GM18519 (cell line): ENCODE results near the gene SH3PXD2A.

Experiments
- ATAC-seq: cut with Tn5 transposase; IDR thresholded peaks from one replicate; pipeline ENCODE4 v1.9.1; 2021; ENCODE audit warnings: mild to moderate bottlenecking, moderate library complexity; ENCODE audit not compliant: unreplicated experiment, low FRiP score

SH3PXD2A gene

DNA sequence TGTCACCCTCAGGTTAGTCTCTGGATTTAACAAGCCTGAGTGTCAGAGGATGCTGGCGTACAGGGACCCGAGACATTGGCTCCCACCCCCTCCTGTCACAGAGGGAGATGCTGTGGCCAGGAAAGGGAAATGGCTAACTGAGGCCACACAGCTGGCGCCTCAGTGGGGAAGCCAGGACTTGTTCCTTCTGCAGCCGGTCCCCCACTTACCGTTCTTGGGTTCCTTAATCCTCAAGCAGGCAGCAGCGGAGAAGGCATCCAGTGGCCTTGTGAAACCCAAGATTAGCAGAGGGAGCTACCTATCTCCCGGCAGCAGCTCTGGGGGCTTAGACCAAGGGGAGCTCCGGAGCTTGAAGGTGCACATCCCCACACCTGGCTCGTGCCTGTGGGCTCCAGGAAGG lies 296.5 kb downstream of the SH3PXD2A start:
- no peak for ATAC-seq

DNA sequence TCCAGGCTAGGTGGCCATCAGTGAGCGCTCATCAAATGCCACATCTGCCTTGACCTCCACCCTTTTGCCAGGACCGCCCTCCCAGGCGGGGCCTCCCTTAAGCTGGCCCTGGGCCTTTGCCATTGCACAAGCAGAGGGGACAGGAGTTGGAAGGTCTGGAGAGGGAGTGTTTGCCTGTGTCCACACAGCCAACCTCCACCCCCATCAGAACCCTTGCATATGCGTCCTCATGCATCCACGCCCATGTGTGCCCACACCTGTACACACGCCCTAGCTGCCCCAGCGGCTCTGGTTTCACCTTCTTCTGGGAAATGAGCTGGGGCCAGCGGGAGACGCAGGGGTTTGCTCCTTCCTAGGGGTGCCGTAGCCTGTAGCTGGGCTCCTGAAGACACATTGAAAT lies 297.9 kb downstream of the SH3PXD2A start:
- ATAC-seq: no peak

DNA sequence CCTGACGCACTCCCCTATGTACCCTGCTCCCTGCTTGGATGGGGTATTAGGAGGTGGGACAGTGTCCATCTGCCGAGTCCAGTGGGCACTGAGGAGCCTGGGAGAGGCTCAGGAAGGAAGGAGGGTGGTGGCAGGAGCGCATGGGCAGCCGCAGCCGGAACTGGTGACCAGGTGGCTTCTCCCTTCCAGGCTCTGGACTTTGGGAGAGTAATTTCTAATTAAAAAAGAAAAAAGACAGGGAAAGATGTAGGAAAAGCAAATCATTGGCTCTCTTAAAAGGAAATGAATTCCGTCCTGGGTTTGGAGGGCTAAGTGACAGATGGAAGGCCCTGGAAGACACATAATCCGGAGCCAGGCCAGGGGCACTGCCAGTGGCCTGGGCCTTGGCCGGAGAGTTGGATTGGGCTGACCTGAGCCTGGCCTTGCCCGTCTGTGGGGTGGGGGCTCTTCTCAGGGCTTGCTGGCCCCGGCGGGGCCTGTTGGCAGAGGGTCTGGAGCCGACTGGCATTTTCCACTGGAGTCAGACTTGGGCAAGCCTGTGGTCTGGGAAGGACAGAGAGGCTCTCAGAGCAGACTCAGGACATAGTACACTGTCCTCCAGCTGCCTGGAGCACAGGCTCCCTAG lies 298.9 kb downstream of the SH3PXD2A start:
- no peak for ATAC-seq

DNA sequence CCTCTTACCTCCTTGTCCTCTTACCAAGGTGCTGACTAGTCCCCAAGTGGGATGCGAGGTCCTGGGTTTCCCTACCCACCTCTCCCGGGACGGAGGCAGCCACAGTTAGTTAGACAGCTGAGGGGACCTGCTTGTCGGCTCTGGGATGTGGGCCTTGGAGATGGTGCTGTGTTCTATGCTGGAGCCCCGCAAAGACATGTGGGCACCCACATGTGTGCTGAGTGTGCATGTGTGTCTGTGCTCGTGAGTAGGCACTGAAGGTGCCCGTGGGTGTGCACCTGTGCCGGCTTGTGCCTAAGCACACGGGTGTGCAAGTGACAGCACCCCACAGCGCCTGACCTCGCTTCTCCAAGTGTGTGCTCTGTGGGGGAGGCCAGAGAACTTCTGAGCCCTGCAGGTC lies 299.7 kb downstream of the SH3PXD2A start:
- ATAC-seq: no peak

DNA sequence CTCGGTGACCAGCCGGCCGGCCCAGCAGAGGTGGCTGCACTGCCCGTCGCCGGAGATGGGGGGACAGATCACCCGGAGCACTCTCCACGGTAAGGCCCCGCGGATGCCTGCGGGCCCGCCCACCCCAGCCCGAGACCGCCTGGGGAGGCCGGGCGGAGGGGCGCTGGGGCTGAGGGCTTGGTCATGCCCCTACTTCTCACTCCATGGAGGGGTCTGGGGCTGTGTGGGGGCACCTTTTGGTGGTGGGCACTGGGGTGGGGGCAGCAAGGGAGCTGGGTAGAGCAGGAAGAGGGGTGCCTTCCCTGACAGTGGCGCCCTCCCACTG lies 300.1 kb downstream of the SH3PXD2A start:
- ATAC-seq: no peak

DNA sequence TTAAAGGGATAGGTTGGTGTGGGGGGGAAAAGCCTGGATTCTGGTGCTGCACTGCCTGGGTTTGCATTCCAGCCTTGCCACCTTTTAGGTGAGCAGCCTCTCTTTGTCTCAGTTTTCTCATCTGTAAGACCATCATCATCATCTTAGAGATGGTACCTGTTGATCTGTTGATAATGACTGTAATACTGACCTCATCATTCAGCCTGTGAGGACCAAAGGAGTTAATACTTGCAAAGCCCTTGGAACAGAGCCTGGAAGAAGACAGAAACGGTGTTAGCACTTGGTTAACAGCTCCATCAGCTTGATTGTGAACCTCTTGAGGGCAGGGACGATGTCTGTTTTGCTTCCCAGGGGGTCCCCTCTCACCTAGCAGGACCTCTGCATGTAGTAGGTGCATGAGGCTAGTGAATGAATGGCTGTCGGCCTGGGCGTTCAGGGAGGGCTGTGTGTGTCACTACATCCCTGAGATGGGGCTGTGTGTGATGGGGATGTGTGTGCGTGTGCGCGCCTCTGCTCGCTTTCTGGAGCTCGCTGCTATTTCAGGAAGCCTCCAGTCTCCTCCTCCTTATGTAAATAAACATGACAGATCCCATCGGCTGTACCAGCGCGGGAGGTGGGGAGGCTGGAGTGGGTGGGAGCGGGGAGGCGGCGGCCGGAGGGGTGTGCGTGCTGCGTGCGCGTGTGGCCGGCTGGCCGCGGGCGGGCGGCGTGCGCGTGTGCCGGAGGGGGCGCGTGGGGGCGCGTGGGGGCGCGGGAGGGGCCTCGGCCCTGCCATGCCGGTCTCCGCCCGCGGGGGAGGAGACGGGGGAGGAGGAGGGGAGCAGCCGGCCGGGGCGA lies 300.7 kb downstream of the SH3PXD2A start:
- ATAC-seq: no peak

DNA sequence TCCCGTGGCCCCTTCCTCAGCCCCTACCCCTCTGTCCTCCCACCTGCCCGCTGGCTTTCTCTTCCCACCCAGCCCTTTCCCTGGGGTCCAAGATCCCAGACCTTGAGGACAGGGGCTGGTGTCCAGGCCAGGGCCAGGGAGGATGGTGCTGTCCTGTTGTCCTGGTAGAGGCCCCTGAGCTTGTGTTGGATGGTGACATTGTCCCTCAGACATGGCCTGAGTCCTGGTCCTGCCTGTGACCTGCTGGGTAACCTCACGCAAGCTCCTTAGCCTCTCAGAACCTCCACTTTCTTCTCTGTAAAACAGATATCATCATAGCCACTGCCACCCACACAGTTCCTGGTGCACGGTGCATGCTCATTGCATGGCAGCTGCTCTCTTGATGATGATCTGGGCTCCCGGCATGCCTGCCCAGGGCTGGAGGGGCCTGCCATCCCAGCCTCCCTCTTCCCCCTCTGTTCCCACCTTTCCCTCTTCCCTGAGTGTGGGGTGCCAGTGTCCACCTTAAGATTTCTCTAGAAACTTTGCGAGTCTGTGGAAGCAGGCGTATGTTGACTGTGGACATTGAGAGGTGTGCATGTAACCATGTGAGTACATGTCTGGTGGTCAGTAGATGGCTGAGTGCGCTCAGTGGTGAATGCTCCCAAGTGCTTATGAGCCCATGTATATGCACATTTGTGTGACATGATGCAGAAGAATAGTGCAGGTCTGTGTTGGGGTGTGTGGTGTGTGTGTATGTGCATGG lies 301.5 kb downstream of the SH3PXD2A start:
- no peak for ATAC-seq

DNA sequence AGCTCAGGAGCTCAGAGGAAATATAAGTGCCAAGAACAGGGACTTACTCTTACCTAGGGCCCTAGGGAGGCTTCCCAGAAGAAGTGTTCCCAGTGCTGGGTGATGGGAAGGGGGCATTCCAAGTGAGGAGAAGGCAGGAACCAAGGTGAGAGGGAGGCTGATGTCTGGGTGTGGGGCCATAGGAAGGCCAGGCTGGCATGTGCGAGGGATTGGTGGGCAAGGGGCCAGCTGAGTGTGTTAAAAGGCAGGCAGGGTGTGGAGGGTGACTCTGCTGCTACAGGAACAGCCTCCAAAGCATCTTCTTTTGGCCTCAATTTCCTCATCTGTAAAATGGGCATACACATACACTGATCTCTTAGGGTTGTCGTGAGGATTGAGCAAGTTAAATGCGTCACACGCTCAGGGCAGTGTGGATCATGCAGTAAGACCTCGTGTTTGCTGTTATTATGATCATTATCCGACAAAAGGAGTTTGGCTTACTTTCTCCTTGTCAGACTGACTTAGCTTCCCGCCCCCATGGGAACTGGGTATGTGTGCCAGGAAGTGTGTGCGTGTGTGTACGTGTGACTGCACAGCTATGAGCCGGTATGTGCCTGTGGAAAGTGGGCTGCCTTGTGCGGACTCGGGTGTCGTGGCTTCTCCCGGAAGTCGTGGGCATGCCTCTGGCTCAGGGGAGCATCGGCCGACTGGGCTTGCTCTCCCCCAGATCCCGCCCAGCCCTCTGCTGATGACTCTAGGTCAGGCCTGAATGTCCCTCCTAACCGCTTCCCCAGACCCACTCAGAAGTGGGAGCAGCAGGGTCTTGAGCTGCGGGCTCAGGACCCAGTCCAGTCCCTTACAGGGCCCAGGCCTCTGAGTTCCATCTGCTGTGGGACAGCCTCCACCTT lies 302.3 kb downstream of the SH3PXD2A start:
- no peak for ATAC-seq

DNA sequence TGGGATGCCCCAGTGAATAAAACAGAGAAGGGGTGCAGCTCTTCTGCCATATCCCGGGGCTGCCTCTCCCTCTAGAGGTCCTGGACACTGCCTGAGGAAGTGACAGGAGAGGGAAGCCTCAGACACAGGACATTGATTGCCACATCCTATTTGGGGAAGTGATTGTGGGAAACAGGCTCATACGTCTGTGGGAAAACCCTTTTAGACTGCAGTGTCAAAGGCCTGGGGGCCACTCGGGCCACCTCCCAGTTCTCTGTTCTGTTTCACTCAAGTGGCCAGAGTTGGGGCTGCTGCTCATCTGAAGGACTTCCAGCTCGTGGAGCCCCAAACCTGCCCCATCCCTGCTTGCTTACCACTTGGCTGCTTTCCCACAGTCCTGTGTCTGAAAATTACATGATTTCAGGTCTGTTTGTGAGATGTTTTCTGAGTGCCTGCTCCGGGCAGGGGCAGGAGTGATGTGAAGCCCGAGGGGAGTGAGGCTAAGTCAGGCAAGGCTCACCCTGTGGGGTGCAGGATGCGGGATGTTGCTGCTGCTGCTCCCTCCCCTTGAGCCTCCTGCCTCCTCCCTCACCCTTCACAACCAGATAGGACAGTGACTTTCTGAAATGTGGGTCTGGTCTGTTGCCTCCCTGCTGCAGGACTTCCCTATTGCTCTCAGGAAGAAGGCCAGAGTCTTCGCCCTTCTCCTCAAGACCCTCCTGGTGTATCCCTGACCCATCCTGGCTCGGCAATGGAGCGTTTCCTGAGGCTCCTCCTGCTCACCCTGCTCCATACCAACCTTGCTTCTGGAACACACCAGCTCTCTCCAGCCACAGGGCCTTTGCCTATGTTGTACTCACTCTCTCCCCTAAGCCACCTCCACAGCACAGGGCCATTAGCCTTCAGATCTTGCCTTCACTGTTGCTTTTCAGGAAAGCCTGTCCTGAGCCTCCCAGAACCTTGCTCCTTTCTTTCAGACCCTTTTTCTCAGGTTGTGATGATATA lies 303.5 kb downstream of the SH3PXD2A start:
- no peak for ATAC-seq

DNA sequence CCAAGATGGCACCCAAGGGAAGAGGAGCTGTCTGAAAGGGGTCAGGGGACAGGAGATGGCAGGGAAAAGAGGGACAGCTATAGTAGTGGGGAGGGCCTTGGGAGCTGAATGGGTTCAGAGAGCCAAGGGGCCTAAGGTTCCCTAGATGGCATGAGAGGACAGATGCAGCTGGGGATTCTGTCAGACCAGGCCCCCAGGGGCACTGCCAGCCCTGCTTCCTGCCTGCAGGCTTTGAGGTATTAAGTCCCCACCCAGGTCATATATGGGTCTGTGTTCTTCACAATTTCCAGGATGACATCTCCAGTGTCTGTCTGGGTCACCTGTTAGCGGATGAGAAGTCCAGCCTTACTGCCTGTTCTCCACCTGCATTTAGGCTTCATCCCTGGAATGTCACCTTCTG lies 305.1 kb downstream of the SH3PXD2A start:
- ATAC-seq: no peak

DNA sequence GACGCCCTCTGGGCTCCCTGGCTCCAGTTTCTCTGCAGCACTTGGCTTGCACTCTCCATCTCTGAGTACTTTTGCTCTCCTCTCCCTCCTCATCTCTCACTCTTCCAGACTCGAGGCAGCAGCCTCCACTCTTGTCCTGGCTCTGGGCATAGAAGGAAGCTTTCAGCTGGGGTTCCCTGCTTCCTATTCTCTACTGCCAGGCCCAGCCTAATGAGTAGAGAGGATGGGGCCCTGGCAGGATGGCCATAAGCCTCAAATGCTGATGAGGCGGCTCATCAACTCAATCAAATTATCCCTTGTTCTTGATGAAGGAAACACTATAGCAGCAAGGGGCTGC lies 306.1 kb downstream of the SH3PXD2A start:
- no peak for ATAC-seq

DNA sequence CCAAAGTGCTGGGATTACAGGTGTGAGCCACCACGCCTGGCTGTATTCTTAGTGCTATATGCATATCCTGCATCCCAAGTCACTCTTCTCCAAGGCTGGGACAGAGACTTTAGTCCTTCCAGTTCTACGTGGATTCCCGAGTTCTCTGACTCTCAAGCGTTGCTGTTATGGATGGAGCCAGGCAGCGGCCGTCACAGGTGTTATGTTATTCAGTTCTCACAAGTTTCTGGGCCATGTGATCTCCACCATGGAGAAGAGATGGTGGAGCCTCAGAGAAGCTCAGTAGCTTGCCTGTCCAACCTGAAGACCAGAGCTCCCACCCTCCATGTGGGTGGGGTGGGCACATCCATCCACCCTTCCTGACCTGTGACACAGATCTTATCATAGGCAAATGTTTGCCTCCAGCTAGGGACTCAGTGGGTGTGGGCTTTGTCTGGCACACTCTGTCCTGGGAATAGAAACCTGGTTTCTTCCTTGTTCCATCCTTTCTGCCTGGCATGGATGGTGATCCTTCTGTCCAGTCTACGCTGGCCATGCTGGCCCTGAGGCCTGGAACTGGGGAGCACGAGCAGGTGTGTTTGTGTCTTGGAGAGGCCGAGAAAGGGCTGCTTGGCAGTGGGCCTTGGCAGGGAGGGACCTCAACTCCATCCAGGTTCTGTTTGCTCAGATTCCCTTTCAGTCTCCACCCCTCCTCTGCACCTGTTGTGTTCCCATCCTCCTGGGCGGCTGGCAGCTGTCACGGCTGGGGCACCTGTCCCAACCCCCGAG lies 306.6 kb downstream of the SH3PXD2A start:
- ATAC-seq: no peak

DNA sequence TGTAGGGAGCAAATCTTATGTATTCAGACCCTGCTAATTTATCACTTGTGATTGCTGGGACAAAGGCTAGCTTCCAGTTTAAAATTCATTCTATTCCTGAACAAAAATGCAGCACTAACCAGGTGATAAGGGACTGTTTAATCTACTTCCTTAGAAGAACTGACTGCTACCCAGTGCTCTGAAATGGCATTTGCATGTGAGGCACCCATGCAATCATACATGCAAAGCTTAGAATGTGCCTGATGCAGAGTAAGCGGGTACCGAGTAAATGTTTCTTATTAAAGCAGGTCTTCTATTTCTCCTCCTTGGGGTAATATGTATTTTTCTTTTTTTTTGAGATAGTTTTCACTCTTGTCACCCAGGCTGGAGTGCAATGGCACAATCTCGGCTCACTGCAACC lies 307.4 kb downstream of the SH3PXD2A start:
- no peak for ATAC-seq

DNA sequence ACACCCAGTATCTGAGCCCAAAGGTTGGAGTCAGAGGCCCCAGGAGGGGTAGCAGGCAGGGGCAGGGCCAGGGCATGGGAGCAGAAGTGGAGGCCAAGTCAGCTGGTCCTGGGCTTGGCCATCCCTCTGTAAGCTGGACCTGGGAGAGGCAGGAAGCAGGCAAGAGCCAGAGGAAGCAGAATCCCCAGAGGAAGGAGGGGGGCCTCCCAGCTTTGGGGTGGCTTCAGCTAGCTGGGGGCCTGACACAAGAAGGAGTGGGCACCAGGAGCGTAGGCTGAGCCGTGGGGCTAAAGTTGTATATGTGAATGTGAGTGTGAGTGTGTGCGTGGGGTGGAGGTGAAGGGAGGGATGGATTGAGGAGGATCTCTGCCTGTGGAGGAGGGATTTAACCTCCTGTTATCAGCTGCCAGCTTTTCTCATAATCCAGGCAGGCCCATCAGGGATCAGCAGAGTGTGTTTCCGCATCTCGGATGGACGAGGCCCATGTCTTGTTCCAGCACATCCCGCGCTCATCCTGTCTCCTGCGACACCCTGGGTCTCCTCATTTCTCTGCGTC lies 307.9 kb downstream of the SH3PXD2A start:
- no peak for ATAC-seq

DNA sequence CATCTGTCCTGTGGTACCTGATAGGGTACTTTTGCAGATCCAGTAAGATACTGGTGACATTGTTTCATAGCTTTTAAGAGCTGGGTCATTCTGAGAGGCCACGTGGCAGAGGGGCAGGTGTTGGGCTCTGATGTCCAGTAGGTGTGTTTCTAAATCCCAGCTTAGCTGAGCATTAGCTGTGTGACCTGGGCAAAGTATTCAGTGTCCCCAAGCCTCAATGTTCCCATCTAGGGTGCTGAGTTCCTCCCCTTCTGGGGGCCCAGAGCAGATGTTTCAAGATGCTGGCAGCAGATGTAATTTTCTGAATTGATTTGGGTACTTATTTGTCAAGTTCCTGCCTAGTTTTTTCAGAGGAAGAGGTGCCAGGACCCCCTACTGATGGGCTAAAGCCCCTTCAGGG lies 309.0 kb downstream of the SH3PXD2A start:
- no peak for ATAC-seq

DNA sequence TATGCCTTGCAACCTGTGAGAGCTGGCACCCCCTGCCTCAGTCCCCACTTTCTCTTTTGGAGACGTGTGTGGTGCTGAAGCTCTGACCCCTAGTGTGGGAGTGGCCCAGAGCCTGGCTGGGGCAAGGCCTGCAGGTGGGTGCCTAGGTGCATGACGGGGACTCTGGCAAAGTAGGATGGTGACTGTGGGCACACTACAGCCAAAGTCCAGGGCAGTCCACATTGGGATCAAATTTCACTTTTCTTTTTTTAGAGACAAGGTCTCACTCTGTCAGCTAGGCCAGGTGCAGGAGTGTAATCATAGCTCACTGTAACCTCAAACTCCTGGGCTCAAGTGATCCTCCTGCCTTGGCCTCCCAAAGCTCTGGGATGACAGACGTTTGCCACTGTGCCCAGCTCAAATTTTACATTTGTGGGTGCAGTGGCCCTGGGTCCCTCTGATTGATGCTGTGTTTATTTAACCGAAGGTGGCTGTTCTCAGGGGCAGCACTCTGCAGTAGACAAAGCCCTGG lies 309.6 kb downstream of the SH3PXD2A start:
- no peak for ATAC-seq

DNA sequence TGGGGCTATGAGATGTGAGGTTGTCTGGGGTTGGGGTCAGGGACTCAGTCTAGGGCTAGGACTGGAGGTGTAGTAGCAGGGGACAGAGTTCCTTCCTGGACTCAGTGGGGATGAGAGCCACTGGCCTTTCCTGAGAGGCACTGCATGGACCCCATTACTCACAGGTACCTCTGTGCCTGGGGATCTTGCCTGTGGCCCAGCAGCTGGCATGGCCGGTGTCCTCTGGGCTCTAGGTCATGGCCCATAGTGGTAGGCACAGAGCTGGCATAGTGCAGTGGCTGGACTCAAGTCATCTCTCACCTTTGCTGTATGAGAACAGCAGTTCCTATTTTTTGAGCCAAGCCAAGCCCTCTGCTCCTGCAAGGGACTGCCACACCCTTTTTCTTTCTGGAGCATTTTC lies 310.0 kb downstream of the SH3PXD2A start:
- ATAC-seq: no peak

DNA sequence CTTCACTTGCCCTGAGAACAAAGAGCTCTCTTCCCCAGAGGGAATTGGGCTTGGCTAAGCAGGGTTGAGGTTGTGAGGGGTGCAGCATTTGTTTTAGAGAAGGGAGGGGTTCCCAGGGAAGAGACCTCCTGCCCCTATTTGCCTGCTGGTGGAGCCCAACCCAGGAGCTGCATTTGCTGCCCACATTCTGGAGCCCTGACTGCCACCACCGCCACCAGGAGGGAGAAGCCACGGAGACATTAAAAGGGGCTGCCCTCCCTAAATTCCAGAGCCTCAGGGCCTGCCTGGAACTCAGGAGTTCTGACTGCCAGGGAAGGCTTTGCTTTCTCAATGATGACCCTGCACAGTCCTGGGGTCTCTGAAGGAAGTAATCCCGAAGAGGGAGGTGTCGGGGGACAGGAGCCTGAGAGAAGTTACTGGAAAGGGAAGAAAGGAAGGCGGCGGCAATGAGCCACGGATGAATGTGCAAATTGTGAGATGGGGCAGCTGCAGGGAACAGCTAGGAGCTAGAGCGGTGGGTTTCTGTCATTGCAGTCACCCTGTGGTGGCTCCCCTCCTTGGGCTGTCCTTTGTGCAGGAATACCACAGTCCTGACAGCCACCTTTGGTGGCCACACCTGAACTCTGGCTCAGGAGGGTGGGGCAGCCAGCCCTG lies 310.6 kb downstream of the SH3PXD2A start:
- no peak for ATAC-seq
